Kidney epithelial cell (primary cell): ENCODE results near the gene CES5A. TPM values are rescaled to one million over a fixed set of nuclear protein-coding genes. Genes with fewer than 3 reads are reported as not detected.
"Not testable (repeated sequence)": the region's sequence is repeated elsewhere in the genome, so short reads cannot be mapped to it uniquely, and the experiment has no call there.

Source experiments
- DNase-seq: peaks from one replicate; pipeline ENCODE4 v3.0.0-alpha.2; 2010; ENCODE audit warnings: low read depth
- H3K27me3 ChIP-seq: 2 replicates; pipeline ENCODE4 v1.6.0; 2011; ENCODE audit warnings: low read length; ENCODE audit not compliant: control insufficient read depth, insufficient read depth
- H3K36me3 ChIP-seq: 2 replicates; pipeline ENCODE4 v1.5.1; 2011; ENCODE audit warnings: low read length; ENCODE audit not compliant: control insufficient read depth, insufficient read depth
- H3K4me3 ChIP-seq: 2 replicates; pipeline ENCODE4 v1.5.1; 2011; ENCODE audit warnings: low read depth, mild to moderate bottlenecking, control low read depth, low read length
- total RNA-seq: library from RNA; depleted of rRNA; stranded (reverse); fragments of >200 nt; gene quantifications from 2 replicates; pipeline ENCODE4 v1.2.3, GENCODE V29; 2015
- TF ChIP-seq, protein P1 (sequence below): IDR thresholded peaks from 2 replicates; pipeline ENCODE4 v1.5.1; 2011; ENCODE audit warnings: mild to moderate bottlenecking, moderate library complexity, low read length, control low read depth, inconsistent platforms; ENCODE audit not compliant: insufficient read depth, poor library complexity, severe bottlenecking

The CES5A gene
- total RNA-seq, 1 donor from 2014 or later = not detected

- H3K36me3 ChIP-seq = no peaks in the 10 kb centered on the region
- TF ChIP-seq, protein P1, sequence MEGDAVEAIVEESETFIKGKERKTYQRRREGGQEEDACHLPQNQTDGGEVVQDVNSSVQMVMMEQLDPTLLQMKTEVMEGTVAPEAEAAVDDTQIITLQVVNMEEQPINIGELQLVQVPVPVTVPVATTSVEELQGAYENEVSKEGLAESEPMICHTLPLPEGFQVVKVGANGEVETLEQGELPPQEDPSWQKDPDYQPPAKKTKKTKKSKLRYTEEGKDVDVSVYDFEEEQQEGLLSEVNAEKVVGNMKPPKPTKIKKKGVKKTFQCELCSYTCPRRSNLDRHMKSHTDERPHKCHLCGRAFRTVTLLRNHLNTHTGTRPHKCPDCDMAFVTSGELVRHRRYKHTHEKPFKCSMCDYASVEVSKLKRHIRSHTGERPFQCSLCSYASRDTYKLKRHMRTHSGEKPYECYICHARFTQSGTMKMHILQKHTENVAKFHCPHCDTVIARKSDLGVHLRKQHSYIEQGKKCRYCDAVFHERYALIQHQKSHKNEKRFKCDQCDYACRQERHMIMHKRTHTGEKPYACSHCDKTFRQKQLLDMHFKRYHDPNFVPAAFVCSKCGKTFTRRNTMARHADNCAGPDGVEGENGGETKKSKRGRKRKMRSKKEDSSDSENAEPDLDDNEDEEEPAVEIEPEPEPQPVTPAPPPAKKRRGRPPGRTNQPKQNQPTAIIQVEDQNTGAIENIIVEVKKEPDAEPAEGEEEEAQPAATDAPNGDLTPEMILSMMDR = no peak
- DNase-seq = no peak
- no peaks in the 10 kb centered on the region for H3K27me3 ChIP-seq
- no peak overlapping the region for H3K4me3 ChIP-seq
Measured at GRCh38 chr16:55913716-55914115, 38.5 kb upstream of the CES5A start.

DNA sequence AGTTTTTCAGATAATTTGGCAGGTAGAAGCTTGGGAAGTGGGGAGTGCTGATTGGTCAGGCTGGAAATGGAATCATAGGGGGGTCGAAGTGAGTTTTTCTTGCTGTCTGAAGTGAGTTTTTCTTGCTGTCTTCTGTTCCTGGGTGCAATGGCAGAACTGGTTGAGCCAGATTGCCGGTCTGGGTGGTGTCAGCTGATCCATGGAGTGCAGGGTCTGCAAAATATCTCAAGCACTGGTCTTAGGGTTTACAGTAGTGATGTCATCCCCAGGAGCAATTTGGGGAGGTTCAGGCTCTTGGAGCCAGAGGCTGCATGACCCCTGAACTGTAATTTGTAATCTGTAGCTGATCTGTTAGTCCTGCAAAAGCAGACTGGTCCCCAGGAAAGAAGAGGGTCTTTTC is 37.9 kb upstream of the CES5A start:
- not testable (repeated sequence) for H3K4me3 ChIP-seq, DNase-seq, H3K27me3 ChIP-seq, H3K36me3 ChIP-seq

DNA sequence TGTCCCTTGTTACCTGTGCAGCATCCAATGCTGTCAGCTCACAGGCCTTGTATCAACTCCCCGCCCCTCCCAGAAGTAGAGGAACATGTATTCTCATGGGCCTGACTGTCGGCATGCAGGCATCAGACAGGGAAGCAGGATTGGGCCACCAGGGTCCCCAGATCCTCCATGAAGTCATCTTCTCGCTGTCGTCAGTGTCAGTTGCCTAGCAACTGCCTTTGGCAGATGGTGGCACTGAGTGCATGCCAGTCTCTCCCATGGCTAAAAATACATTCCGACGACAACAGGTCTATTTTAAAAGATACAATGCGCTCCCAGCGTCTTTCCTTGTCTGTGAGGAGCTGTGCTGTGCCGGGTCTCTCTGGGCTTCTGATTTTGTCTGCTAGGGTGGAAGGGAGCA is 36.8 kb upstream of the CES5A start:
- DNase-seq = no peak
- Histone ChIP-seq H3K4me3 (no peak overlapping the region), H3K27me3 (no peaks in the 10 kb centered on the region), H3K36me3 (no peaks in the 10 kb centered on the region)
- TF ChIP-seq, protein P1 = no peak

DNA sequence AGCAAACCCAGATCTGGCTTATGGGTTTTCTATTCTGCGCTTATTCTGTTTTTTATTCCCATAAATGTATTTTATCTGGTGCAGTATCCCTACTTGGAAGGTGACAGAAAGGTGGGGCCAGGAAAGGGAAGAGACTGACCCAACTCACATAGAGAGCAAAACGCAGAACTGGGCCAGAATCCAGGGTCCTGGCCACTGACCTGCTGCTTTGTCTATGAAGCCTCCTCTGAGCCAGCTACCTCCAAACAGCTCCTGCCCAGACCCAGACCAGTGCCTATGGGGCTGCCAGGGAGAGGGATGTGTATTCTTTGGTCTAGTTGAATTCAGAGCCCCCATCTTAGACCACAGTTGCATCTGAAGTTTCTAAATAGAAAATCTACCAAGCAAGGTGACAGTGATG is 36.4 kb upstream of the CES5A start:
- TF ChIP-seq, protein P1 = no peak

DNA sequence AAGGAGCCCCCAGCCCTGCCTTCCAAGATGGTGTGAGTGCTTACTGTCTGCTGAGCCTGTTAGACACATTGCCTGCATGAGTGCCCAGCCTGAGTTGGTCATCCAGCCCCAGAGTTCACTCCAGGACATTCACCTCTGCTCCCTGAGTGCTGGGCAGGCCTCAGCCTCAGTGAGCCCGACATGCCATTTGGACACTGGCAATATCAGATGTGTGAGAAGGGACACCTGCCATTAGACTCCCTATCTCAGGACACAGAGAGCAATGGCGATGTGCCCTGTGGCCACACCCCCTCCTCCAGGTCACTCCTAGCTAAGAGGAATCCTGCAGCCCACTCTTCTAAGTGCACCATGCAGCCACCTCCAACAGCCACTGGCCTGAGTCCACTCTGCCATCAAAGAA is 34.7 kb upstream of the CES5A start:
- no peaks in the 10 kb centered on the region for H3K27me3 ChIP-seq
- H3K36me3 ChIP-seq = no peaks in the 10 kb centered on the region
- TF ChIP-seq, protein P1 = no peak
- no peak overlapping the region for H3K4me3 ChIP-seq
- no peak for DNase-seq

More for the DNA sequence above, 36.4 kb upstream of the CES5A start:
- no peaks in the 10 kb centered on the region for H3K36me3 ChIP-seq
- DNase-seq = no peak
- H3K27me3 ChIP-seq = no peaks in the 10 kb centered on the region
- H3K4me3 ChIP-seq = no peak overlapping the region

DNA sequence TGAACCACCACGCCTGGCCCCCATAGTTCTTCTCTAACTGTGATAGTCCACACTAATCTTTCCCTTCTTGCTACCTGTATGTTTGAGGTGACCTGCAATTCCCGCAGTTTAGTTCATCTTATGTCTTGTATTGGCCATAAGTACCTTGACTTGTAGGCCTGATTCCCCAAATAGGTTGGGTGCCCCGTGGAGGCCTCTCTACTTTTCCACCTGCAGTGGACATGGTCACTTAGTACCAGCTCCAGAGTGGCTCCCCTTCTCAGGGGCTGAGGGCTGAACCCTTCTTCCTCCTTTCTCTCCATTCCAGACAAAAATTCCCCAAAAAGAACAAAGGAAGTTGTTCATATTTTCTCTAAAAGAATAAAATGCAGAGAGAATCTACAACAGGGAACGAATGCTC is 33.5 kb upstream of the CES5A start:
- DNase-seq = no peak
- Histone ChIP-seq H3K4me3 (no peak overlapping the region), H3K36me3 (no peaks in the 10 kb centered on the region), H3K27me3 (no peaks in the 10 kb centered on the region)
- TF ChIP-seq, protein P1 = no peak
